ENCODE measurements around the gene CBX3.
"Not testable (repeated sequence)": the region's sequence is repeated elsewhere in the genome, so short reads cannot be mapped to it uniquely, and the experiment has no call there.

CBX3 gene

GRCh38 chr7:26202019-26202990 is 760 bp downstream of the CBX3 start:
- DNase-seq: peak; percentile 74

GRCh38 chr7:26203016-26203415 is 1.5 kb downstream of the CBX3 start:
- DNase-seq: no peak

GRCh38 chr7:26208040-26208439 is 6.5 kb downstream of the CBX3 start:
- DNase-seq: no peak

GRCh38 chr7:26212921-26213718 is 11.6 kb downstream of the CBX3 start:
- no peak for DNase-seq

- no peak for DNase-seq
These were observed 12.4 kb downstream of the CBX3 start for GRCh38 chr7:26213807-26214515.

- DNase-seq: no peak
These were observed 14.5 kb downstream of the CBX3 start for GRCh38 chr7:26216049-26216448.

GRCh38 chr7:26224359-26224758 is 22.8 kb downstream of the CBX3 start:
- no peak for DNase-seq

GRCh38 chr7:26227987-26228386 is 26.4 kb downstream of the CBX3 start:
- DNase-seq: no peak

- no peak for DNase-seq
These were observed 32.5 kb downstream of the CBX3 start for GRCh38 chr7:26233902-26234511.

- DNase-seq: no peak
These were observed 35.7 kb downstream of the CBX3 start for GRCh38 chr7:26237035-26237807.

GRCh38 chr7:26238032-26238431 is 36.5 kb downstream of the CBX3 start:
- no peak for DNase-seq

- no peak for DNase-seq
These were observed 43.6 kb downstream of the CBX3 start for GRCh38 chr7:26245150-26245549.

- no peak for DNase-seq
These were observed 48.7 kb downstream of the CBX3 start for GRCh38 chr7:26250239-26250638.

- DNase-seq: not testable (repeated sequence)
These were observed 60.3 kb downstream of the CBX3 start for GRCh38 chr7:26261866-26262265.
